ENCODE measurements around the gene TTC34. TPM values are rescaled to one million over a fixed set of nuclear protein-coding genes. Genes with fewer than 3 reads are reported as not detected.

Gene TTC34
- total and polyA plus RNA-seq, 10 of the 15 experiments (the other 5 are each of a cell fraction or from before 2014, with no cell fraction given) = 0.03 to 0.49 (median 0.05) TPM; not detected in 2

DNA sequence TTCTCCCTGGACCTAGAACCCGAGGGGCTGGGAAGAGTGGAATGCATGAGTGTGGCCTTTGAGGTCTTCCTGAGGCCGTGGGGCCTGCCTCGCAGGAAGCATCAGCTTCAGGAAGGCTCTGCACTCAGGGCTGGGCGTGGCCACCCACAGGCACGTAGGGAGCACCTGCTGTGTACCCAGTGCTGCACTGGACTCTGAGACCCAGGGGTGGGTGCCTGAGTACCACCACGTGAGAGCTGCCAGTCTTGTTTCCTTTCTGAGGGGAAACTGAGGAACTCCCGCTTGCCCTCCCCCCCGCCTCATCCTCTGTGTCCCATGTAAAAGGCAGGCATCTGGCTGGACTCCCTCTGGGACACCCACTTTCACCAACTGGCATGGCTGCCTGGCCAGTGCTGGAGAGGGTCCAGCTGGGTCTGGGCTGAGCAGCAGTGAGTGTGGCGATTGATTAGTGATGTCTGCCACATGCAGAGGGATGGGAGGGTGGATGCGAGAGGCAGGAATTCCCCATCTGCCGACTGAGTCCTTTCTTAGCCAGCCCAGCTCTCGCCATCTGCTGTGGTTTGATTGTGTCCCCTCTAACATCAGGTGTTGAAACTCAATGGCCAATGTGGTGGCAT lies 30.2 kb upstream of the TTC34 start:
- intact Hi-C loops (cut with micrococcal nuclease; ENCODE audit: unreplicated experiment) (no loop called here), in situ Hi-C loops (cut with MboI) (no loop called here)
- ChIA-PET POLR2A (no interaction called here), RAD21 (ENCODE audit: unreplicated experiment) (no interaction called here), CTCF (no interaction called here), SMC1A (ENCODE audit: uncharacterized antibody, unreplicated experiment) (no interaction called here)
- H3K4me1 ChIP-seq (ENCODE audit: control insufficient read depth, insufficient read depth, low read length) = no peaks in the 10 kb centered on the region
- DNase-seq (ENCODE audit: low read depth, low spot score) = no peak
- H3K9ac ChIP-seq (ENCODE audit: control insufficient read depth, insufficient read depth, low read length) = no peak overlapping the region
- H3K4me2 ChIP-seq (ENCODE audit: control insufficient read depth, insufficient read depth) = no peak overlapping the region
- no TSS peak for BruUV-seq (replicated peaks)
- no peak for TF ChIP-seq RB1 (IDR thresholded peaks at IDR 0.05; ENCODE audit: borderline replicate concordance)
- no peak for TF ChIP-seq EGR1 (IDR thresholded peaks at IDR 0.05; ENCODE audit: borderline replicate concordance in 1 of 2, low read depth in 2 of 2, low read length in 2 of 2)
- TF ChIP-seq PAX5 (IDR thresholded peaks at IDR 0.05; ENCODE audit: borderline replicate concordance, low read depth, low read length) = no peak
- no peak for TF ChIP-seq CBX5 (IDR thresholded peaks at IDR 0.05; ENCODE audit: low read depth)
- no peak for TF ChIP-seq SUZ12 (IDR thresholded peaks at IDR 0.05; ENCODE audit: unreplicated experiment)
- TF ChIP-seq USF2 (IDR thresholded peaks at IDR 0.05; ENCODE audit: borderline replicate concordance, low read depth, low read length) = no peak
- no peak for TF ChIP-seq MYC (IDR thresholded peaks at IDR 0.05; ENCODE audit: insufficient read depth, insufficient read length, insufficient replicate concordance, low read length, severe bottlenecking)
- TF ChIP-seq BRCA1 (IDR thresholded peaks at IDR 0.05; ENCODE audit: low read depth, low read length) = no peak
- TF ChIP-seq HDGF (IDR thresholded peaks at IDR 0.05) = no peak
- TF ChIP-seq, protein P1, sequence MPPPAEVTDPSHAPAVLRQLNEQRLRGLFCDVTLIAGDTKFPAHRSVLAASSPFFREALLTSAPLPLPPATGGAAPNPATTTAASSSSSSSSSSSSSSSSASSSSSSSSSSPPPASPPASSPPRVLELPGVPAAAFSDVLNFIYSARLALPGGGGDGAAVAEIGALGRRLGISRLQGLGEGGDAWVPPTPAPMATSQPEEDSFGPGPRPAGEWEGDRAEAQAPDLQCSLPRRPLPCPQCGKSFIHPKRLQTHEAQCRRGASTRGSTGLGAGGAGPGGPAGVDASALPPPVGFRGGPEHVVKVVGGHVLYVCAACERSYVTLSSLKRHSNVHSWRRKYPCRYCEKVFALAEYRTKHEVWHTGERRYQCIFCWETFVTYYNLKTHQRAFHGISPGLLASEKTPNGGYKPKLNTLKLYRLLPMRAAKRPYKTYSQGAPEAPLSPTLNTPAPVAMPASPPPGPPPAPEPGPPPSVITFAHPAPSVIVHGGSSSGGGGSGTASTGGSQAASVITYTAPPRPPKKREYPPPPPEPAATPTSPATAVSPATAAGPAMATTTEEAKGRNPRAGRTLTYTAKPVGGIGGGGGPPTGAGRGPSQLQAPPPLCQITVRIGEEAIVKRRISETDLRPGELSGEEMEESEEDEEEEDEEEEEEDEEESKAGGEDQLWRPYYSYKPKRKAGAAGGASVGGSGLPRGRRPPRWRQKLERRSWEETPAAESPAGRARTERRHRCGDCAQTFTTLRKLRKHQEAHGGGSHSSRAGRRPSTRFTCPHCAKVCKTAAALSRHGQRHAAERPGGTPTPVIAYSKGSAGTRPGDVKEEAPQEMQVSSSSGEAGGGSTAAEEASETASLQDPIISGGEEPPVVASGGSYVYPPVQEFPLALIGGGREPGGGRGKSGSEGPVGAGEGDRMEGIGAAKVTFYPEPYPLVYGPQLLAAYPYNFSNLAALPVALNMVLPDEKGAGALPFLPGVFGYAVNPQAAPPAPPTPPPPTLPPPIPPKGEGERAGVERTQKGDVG (CRISPR knock-in tag; IDR thresholded peaks at IDR 0.05) = no peak
- no peak for TF ChIP-seq JUNB (IDR thresholded peaks at IDR 0.05)
- no peak for TF ChIP-seq ATF7 (IDR thresholded peaks at IDR 0.05; ENCODE audit: low read depth)
- TF ChIP-seq SMAD1 (IDR thresholded peaks at IDR 0.05; ENCODE audit: low read depth, partially characterized antibody) = no peak
- TF ChIP-seq STAT3 (IDR thresholded peaks at IDR 0.05; ENCODE audit: low read depth, low read length) = no peak
- no peak for TF ChIP-seq CBX3 (IDR thresholded peaks at IDR 0.05; ENCODE audit: borderline replicate concordance, low read depth)
- TF ChIP-seq PML (IDR thresholded peaks at IDR 0.05; ENCODE audit: low read length) = no peak
- no peak for TF ChIP-seq POU2F2 (IDR thresholded peaks at IDR 0.05; ENCODE audit: borderline replicate concordance, low read depth, low read length)
- TF ChIP-seq, protein P2, sequence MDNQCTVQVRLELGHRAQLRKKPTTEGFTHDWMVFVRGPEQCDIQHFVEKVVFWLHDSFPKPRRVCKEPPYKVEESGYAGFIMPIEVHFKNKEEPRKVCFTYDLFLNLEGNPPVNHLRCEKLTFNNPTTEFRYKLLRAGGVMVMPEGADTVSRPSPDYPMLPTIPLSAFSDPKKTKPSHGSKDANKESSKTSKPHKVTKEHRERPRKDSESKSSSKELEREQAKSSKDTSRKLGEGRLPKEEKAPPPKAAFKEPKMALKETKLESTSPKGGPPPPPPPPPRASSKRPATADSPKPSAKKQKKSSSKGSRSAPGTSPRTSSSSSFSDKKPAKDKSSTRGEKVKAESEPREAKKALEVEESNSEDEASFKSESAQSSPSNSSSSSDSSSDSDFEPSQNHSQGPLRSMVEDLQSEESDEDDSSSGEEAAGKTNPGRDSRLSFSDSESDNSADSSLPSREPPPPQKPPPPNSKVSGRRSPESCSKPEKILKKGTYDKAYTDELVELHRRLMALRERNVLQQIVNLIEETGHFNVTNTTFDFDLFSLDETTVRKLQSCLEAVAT (IDR thresholded peaks at IDR 0.05) = no peak
- H3K79me2 ChIP-seq (ENCODE audit: control insufficient read depth, insufficient read depth, low read length) = no peaks in the 10 kb centered on the region
- no peaks in the 10 kb centered on the region for H3K36me3 ChIP-seq (ENCODE audit: control insufficient read depth in 2 of 2, insufficient read depth in 2 of 2, low read length in 1 of 2)
- no peaks in the 10 kb centered on the region for H4K20me1 ChIP-seq (ENCODE audit: control insufficient read depth, insufficient read depth)
- FAIRE-seq = no peak
- H3K27me3 ChIP-seq (replicated peaks in 1 of 2; ENCODE audit: control insufficient read depth in 2 of 2, insufficient read depth in 2 of 2, low read length in 1 of 2) = no peaks in the 10 kb centered on the region
- H2AFZ ChIP-seq (ENCODE audit: control insufficient read depth, low read depth, low read length) = no peak overlapping the region
- ATAC-seq = no peak
- H3K4me3 ChIP-seq = no peak overlapping the region
- no peaks in the 10 kb centered on the region; the same call in 1 of the 3 replicates for H3K9me3 ChIP-seq (replicated peaks; ENCODE audit: control insufficient read depth, insufficient read depth, low read length)
- 14% methylated on average over 12 of the region's 12 CpGs for WGBS (ENCODE audit: insufficient coverage, insufficient replicate concordance, low lambda C conversion rate, missing lambda C conversion rate)
- no peak overlapping the region for H3K27ac ChIP-seq (ENCODE audit: control insufficient read depth, insufficient read depth)

Data from GM12878 (cell line).